ENCODE results near the gene ISLR.

Gene ISLR

DNA sequence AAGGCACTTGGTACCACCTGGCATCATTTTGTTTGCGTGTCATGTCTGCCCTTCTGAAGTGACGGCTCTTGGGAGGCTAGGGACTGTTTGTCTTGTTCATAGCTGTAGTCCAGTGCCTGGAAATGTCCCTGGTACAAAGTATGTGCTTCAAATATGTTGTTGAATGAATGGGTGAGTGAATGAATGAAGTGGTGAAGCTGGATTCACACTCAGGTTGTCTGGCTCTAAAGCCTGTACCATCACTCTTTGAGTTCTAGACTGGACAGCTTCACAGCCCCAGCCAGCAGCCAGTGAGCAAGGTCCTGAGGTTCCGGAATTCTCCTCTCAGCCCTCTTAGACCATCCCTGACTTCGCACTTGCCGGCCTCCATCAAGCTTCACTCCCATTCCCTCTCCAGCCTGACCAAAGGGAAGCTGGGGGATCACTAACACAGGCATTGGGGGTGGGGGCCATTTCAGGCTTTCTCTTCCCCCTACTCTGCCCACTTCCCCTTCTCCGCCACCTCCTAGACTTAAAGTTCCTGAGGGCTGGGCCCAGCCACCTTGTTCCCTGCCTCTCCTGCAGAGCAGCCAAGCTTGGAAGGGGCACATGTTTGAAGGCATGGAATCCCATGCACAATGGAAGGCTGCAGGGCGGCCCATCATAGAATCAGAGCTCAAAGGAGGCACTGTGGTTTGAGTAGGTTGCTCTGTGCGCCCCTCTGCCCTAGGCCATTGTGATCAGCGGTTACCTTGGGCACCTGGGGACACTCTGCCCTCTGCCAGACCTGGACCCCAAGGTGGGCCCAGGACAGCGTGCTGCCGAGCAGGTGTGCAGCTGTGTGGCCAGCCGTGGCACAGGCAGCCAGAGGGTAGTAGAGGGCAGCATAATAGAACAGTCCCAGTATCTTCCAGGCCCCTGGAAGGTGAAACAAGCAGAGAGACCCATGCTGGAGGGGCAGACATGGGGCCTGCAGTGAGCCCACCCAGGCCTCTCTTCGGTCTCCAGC lies 21.4 kb downstream of the ISLR start:
- no peak for DNase-seq (ENCODE audit: low read depth)

DNA sequence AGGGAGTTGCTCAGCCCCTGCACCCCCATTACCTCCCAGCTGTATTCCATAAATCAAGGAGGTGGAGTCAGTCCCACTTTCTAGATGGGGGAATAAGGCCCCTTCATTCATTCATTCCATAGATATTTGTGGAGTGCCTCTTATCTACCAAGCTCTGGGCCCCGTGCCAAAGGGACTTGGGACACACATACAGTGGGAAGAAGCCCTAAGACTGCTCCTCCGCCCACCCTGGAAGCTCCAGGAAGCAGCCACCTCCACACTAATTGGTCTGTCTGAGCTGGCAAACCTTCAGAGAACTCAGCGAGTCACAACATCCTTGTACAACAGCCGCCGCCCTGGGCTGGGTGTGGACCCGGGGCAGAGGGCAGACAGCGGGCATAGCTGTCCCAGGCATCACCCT lies 22.7 kb downstream of the ISLR start:
- peak; percentile 88 for DNase-seq (ENCODE audit: low read depth)

DNA sequence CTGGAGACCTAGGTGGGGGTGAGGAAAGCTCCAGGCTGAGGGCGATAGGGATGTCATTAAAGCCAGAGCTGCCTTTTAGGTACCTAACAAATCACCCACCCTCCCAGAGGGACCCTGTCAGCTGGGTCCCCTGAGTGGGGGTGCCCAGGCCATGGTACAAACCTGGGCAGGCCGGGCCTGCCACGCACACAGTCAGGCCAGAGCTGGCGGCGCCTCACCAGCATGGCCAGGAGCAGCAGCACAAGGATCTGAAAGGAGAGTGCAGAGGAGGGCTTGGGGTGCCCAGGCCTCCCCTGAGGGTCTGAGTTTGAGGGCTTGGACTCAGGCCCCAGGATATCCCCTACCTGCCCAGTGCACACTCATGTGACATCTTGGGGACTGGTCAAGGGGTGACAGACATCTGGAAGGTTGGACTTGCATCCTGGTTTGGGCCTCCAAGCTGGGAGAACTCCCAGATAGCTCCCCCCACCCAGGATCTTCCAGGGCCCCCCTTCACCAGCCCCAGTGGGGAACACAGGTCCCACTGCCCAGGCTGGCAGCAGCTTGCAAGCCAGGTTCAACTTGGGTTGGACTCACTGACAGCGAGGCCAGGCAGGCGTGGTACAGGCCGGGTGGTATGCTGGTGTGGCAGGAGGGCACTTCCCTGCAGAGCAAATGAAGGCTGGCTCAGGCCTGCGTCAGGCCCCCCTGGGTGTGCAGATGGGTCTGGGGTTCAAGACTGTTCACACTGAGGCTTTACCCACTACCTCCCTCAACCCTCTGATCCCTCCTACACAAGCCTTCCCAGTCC lies 23.9 kb downstream of the ISLR start:
- DNase-seq (ENCODE audit: low read depth) = no peak

- no peak for DNase-seq (ENCODE audit: low read depth)
Measured at GRCh38 chr15:74199297-74199652, 25.8 kb downstream of the ISLR start.

DNA sequence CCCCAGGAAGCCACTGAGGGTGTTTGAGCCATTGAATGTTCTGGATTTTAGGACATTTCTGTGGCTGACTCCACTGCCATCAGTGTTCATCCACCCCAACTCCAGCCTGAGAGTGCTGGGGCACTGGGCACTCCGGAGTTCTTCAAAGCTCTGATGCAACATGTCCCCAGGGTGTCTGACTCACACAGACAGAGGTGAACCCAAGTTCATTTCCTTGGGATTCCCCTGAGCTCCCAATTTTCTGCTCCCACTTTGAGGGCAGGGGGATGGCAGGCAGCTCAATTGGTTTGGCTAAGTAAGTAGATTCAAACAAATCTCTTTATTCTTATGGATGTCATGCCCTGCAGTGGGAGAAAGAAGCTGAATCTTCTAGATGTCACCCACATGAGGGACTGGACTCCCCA lies 26.9 kb downstream of the ISLR start:
- no peak for DNase-seq (ENCODE audit: low read depth)

- DNase-seq (ENCODE audit: low read depth) = no peak
Measured at GRCh38 chr15:74200871-74201419, 27.4 kb downstream of the ISLR start.

DNA sequence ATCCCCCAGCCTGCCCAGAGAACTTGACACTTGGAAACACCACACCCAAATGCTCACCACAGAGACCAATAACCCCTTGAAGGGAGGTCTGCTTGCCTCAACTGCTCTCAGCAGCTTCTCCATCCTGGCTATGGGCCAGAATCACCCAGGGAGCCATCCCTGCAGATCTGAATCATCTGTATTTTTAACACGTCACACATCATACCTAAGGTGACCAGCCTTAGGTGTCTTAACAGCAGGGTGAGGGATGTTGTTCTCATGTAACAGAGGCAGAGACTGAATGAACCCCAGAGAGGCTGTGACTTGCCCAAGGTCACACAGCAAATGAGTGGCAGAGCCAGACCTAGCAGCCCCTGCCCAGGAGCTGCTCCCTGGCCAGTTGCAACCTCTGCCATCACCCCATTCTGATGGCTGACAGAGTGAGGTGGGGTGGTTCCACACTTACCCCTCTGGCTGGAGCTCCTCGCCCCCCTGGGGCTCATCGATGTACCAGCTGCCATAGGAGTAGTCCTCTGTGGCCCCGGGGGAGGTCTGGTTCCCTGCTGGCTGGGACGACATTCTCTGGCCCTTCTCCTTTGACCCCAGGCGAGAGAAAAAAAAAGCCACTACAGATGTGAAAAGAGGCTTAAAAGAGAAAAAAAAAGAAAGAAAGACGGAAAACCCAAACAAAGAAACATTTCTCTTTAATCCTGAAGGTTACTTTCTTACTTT lies 28.4 kb downstream of the ISLR start:
- no peak for DNase-seq (ENCODE audit: low read depth)

GRCh38 chr15:74202452-74203401 lies 29.2 kb downstream of the ISLR start, which contains the start of gene STRA6:
Gene STRA6 (minus strand): TSS chr15:74202787. CDS start chr15:74202267, 520 bp downstream.
- no peak for DNase-seq (ENCODE audit: low read depth)

DNA sequence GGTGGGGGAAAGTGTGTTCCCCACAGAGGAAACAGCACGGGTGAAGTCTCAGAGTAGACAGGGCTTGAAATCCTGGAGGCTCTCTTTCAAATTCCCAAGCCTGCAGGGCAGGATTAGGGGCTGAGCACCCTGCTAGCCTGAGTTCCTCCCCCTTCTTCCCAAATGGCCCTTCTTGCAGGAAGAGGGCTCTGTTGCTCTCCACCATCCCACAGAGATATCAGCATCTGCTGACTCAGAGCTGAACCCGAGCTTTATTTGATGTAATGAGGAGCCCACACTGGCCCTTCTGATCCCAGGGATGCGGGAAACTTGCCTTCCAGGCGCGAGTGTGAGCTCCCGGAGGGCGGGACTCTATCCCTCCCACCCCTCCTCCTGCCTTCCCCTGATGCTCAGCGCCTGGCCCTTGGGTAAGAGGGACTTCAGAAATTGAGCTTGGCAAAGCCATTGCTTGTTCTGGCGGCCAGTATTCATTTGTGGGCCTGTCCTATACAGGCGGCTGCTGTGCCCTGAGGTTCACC lies 30.5 kb downstream of the ISLR start:
- no peak for DNase-seq (ENCODE audit: low read depth)

GRCh38 chr15:74205582-74205947 lies 32.1 kb downstream of the ISLR start:
- DNase-seq (ENCODE audit: low read depth) = no peak

DNA sequence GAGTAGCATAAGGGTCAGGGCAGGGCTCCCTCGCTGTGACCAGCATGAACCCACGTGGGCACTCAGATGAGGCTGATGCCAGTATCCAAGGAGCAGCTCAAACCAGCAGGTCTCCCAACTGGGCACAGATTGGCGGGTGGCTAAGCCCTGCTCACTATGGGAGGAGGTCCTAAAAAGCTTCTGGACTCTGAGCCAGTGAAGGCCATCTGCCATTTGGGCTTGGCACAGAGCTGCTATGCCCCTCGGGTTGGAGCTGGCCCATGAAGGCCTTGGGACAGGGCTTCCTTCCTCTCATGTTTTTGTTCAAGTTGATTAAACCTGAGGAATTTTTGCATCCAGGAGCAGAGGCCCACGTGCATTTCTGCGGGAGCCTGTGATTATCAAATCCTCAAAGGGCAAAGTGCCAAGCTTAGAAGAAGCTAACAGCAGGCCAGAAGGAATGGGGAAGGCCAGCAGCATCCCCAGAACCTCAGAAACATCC lies 33.3 kb downstream of the ISLR start:
- DNase-seq (ENCODE audit: low read depth) = no peak

DNA sequence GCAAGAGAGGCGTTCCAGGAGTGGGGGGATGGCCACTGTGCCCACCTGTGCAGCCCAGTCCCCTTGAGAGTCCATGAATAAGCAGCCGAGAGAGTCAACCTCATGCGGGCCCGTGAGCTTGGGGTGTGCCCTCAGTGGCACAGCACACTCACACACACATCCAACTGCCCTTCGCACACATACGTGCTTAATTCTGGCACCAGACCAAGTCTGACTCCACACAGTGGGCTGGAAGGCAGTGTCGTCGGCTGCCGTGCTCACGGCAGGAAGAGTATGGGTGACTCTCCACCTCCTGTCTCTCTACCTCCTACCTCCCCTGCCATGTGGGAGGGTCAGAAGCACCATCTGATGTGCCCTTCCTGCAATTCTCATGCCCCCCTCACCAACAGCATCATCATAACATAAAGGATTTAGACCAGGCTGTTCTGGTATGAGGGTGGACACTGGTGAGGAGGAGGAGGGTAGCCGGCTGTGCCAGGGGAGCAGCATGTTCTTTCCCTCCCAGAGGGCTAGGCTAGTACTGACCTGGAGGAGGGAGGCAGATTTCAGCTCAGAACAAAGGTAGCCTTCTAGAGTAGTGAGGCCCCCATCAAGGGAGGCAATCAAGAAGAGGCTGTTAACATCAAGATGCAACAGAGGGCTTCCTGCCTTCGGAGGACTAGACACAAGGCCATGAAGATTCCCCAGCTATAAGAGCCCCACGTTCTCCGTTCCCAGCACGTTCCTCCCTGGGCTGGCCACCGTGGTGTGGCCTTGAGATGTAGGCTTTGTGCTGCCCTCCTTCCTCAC lies 34.3 kb downstream of the ISLR start:
- DNase-seq (ENCODE audit: low read depth) = no peak

DNA sequence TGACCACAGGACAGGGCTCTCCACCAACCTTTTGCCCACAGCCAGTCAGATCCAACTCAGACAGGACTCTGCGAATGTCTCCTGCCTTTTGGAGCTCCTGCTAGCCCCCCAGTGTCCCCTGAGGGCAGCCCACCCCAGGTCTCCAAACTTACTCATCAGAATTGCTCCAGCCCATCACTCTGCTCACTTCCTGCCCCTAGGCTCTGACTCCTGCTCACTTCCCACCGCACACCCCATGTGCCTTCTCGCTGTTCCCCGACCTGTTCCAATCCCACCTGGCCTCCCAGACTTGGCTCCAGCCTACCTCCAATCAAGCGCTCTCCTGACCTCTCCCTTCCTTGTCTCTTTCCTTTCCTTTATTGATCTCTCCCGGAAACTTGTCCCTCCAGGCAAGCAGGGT lies 35.0 kb downstream of the ISLR start:
- DNase-seq (ENCODE audit: low read depth) = no peak

GRCh38 chr15:74208901-74209559 lies 35.5 kb downstream of the ISLR start:
- DNase-seq (ENCODE audit: low read depth) = no peak

DNA sequence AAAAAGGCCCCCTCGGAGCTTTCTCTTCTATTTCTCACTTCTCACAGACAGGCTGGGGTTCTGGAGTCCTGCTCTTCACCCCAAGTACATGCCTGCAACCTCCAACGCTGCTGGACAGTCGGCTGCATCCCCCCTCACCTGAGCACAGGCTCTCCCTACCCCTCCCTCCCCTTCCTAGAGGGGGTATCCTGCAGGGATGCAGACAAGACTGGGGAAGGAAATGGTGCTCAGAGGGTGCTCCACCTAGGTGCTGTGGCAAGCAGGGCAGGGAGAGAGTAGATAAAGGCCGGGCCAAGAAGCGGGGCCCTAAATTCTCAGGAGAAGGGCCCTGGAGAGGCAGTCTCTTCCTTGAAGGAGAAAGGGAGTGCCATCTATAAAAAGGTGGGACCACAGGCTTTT lies 36.0 kb downstream of the ISLR start:
- no peak for DNase-seq (ENCODE audit: low read depth)

DNA sequence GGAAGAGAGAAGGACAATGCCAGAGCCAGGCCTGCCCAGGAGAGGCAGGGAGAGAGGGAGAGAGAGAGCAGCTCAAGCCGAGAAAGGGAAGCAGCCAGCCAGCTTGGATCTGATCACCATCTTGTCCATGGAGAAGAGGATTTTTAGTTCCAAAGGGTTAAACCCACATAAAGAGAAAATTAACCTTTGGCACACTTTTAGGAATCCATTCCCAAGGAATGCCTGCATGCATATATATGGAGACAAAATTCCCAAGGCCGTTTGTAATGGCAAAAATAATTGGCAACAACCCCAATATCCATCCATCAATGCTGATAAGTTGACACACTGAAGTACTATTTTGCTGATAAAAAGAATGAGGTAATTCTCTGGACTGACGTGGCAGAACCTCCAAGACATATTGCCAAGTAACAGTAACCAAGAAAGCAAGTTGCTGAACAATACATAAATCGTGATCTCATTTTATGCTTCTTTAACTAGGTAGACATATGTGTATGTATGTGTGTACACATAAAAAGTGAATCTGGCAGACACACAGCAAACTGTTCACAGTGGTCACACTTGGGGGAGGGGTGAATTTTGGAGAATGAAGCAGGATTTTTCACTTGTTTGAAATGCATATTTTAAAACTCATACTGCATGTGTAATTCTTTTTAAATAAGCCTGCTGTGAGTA lies 36.6 kb downstream of the ISLR start:
- peak; percentile 51 for DNase-seq (ENCODE audit: low read depth)

DNA sequence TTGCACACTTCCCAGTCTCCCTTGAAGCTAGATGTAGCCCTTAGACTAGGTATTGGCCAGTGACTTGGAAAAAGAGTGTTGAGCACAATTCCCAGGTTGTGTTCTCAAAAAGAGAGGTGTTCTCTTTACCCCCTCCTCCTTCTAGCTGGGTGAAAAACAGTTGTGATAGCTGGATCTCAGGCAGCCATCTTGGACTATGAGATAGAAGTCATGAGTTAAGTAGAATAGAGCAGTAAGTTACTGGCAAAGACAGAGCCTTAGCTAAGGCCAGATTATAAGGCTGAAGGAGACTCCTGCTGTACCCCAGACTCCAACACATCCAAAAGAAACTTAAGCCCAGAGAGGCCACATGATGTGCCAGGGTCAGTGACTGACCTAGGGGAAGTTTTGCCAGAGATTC lies 37.2 kb downstream of the ISLR start:
- DNase-seq (ENCODE audit: low read depth) = no peak

DNA sequence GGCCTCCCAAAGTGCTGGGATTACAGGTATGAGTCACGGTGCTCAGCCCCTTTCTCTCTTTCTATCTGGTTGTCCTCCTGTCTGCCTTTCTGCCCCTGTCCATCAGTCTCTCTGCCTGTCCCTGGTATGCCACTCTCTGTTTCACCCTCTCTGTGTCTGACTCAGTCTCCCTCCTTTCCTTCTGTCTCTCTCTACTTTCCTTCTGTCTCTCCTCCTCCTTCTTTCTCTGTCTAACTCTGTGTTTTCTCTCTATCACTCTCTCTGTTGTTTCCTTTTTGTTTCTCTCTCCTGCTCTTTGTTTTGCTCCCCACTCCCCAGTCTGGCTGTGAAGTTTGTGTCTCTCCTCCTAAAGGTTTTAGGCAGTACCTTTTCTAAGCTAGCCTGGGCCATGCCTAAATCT lies 38.1 kb downstream of the ISLR start:
- no peak for DNase-seq (ENCODE audit: low read depth)

- no peak for DNase-seq (ENCODE audit: low read depth)
Measured at GRCh38 chr15:74212494-74212893, 39.0 kb downstream of the ISLR start.
